GM21423 (cell line): ENCODE measurements around the gene RAD51B.
"Not testable (repeated sequence)": the region's sequence is repeated elsewhere in the genome, so short reads cannot be mapped to it uniquely, and the experiment has no call there.

Source experiments
- ATAC-seq: cut with Tn5 transposase; IDR thresholded peaks from one replicate; pipeline ENCODE4 v1.9.1; 2021; ENCODE audit warnings: mild to moderate bottlenecking, moderate library complexity; ENCODE audit not compliant: unreplicated experiment

The RAD51B gene

DNA sequence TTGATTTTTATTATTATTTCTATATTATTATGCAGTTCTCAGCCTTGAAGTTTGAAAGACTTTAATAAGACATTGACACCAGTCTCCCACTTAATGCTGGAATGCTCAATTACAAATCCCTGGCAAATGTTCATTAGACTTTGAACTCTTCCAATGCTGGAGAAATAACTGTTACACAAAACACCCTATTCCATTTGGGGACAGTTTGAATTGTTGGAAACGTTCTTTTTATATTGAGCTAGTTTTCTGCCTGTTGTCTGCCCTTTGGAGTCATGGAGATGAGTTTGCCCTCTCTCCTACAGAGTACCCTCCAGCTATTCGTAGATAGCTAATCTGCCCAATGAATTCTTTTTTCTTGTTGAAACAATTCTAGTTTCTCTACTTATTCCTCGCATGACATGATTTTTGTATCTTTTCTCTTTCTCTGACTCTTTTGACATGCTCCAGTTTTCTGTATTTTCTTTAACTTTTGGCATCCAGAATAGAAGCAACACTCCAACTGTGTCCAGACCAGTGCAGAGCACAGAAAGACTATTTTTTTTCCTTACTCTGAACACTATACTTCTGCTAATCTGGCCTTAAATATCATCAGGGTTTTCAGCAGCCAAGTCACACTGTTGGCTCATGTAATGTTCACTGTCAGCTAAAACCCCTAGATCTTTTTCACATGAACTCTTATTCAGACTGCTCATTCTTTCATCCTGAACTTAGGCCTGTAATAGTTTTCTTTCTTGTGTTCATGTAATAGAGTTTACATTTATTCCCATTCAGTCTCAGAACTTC is 379.3 kb downstream of the RAD51B start:
- ATAC-seq: no peak

- no peak for ATAC-seq
Observed at GRCh38 chr14:68199554-68200151, 380.1 kb downstream of the RAD51B start.

DNA sequence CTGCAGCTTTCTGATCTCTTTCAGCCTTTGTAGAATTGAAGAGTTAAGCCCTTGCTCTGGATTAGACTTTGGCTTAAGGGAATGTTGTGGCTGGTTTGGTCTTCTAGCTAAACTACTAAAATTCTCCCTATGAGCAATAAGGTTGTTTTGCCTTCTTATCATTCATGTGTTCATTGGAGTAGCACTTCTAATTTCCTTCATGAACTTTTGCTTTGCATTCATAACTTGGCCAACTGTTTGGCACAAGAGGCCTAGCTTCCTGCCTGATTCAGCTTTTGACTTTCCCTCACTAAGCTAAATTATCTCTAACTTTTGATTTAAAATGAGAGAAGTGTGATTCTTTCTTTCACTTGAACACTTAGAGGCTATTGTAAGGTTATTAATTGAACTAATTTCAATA is 384.3 kb downstream of the RAD51B start:
- ATAC-seq: no peak

DNA sequence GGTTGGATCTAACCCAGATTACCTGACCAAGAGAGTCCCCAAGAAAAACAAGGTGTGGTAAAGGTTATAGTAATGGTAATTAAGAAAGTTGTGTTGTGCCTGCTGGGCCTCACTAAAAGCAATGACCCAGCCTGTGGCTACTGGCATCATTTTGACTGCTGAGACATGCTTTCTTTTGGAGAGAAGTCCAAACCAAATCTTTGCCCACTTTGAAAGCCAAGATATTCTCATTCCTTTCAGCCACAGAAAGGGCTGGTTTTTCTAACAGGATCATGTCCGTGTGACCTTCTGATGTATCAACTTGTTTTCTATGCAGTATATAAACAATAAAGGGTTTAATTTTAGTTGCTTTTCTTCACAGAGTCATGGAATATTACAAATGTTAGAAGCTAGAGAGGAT is 388.6 kb downstream of the RAD51B start:
- no peak for ATAC-seq

DNA sequence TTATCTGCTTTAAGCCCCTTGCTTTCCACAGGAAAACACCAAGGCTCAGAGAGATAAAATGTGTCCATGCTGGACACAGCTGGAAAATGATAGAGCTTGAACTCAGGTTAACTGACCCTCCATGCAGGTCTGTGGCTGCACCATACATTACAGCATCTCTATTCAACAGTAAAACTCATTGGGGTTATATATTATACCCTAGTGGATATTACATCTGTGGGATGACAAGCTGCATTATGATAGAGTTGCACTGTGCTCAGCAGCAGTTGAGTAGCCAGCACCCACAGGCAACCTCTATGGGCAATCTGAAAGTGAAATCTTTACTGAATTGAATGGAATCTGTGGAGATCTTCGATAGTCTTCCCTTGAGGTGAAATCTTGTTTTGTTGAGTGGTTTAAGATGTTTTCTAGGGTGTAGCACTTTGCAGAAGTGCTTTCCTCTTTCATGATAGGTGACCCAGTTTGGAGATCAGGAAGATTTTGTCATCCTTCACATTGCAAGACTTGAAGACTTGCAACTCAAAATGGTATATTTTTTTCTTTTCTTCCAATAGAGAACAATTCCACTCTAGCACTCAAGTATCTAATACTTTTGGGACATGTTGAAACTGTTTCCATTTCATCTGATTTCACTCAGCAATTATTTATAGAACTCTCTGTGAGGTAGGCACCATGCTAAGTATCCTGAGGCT is 389.2 kb downstream of the RAD51B start:
- no peak for ATAC-seq

DNA sequence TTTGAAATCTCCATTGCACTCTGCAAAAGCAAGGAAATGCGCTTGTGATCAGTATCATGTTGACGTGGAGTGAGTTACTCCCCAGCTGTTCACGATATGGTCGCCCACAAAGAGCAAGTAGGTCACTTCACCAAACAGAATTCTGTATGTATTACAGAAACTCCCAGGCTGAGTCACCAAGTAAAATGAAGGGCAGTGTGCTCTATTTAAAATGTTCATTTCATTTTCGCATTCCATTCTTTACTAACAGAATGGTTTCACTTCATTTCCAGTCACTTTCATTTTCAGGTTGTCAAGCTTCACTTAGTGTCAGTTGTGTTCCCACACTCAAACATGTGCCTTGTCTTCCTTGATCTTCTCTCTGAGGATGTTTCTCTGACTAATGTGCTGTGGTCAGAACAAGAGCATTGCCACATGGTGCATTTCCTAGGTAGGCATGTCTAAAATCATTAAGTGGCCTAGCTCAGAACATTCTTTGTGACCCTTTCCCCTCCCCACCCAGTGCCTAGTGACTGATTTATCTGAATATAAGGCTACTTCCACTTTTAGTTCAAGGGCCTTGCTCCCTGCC is 391.2 kb downstream of the RAD51B start:
- peak; percentile 84 for ATAC-seq

DNA sequence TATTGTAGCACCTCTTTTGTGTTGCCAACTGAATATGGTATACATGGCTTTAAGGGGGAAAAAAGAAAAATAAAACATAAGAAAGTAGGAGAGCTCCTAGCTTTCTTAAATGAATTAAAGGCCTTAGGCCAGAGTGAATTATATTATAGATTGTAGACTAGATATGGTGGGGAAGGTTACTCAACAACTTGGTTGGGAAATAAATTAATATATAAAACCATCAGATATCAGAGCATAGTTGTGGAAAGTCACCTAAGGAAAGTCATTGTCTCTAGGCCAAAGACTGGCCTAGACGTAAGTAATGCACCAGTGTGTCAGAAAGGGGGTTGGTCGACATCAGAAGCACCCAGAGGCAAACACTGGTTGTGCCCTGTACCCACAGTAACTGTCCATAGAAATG is 391.8 kb downstream of the RAD51B start:
- ATAC-seq: no peak

DNA sequence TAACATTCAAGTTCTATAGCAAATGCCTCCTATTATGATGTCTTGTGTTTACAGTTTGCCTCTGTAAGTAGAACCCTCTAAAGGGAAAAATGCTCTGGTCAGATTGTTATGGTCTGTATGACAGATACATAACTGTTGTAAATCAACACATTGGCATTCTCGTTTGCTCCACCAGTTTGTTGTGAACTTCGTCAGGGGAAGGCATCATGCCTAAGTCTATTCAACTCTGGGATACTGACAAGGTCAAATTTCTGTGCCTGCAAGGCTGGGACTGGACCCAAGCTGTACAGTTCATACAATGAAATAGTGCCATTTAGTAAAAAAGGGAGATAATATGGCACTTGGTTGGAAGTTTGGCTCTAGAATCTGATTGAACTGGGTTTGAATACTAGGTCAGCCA is 392.3 kb downstream of the RAD51B start:
- no peak for ATAC-seq

- ATAC-seq: no peak
Observed at GRCh38 chr14:68212361-68212760, 392.8 kb downstream of the RAD51B start.

DNA sequence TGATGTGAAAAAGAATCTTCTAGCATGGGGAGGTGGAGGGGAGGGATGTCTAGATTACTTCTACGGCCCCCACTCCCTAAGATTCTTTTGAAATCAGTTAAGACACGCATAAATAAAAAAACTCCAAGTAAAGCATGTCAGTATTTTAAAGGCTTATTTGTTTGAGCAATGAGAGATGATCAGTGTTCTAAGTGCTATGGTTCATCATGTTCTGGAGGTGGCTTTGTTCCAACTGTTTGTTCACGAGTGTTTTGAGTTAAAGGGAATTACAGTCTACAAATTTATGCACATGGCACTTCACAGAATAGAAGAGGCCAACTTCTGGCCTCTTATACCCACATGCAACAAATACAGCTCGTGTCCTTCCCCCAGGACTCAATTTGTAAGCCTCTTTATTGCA is 394.9 kb downstream of the RAD51B start:
- ATAC-seq: no peak

DNA sequence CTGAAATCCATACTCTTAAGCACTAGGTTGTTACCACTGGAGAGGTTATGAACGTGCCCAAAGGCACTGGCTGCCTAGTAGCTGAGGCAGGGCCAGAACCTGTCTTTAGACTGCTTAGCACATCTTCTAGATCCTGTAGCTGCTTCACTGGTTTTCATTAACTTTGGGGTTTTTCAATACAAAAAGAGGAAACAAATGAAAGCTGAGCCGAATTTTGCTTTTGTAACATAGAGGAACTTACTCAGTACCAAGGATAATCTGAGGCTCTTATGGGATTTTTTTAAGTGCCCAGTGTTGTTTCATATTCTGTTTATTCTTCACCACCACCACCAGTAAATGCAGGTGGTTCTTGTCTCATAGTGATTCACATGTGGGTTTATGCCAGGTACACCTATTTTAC is 396.1 kb downstream of the RAD51B start:
- no peak for ATAC-seq

DNA sequence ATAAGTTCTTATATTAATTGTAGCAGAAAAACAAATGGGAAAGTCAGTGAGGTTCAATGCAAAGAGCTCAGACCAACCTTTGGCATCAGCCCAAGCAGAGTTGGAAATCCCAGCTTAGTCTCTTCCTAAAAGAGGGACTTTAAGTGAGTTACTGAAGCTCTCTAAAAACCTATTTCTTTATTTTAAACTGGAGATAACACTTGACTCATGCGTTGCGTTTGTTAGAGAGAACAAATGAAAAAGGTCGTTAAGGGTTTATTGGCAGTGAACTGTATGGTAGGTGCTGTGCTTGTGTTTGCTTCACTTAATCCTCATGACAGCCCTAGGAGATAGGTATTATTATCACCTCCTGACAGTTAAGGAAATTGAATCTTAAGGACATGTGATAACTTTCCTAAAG is 396.5 kb downstream of the RAD51B start:
- no peak for ATAC-seq

DNA sequence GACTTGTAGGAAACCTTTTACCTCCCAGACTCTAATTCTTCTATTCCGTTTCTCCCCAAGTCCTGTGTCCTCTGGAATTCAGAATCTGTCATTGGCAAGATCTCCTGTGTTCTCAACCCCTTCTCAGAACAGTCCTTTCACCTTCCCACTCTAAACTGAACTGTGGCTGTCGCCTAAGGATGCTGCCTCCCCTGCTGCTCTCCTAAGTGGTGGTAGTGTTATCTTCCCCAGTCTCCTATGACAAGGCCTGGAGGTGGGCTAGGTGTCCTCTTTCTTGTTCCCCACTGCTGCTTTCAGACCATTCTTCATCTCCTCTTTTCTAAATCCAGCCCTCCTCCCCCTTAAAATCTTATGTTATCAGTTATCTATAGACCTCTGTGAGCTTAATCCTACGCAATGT is 397.4 kb downstream of the RAD51B start:
- no peak for ATAC-seq

DNA sequence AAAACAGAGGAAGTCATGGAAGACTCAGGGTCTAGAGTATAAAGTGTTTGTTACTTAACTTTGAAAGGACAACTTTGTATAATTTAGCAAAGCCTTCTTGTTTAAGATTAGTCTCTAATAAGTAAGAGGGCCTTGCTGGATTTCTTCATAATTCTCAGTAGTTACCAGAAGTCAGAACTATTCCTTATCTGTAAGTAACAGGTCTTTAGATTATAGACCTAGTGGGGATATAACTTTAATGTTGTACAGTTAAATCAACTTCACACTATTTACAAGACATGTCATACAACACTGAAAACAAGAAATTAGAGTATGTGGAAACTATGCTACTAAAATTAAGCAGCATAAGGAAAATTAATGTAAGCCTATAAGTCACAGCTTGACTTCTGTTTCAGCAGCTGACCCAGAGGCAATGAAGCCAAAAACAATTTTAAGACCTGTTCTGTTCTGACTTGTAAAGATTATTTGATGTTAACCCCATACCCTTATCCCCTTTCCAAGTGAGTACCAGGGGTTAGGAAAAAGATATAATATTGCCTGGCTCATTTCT is 398.3 kb downstream of the RAD51B start:
- no peak for ATAC-seq

GRCh38 chr14:68219407-68219806 is 399.8 kb downstream of the RAD51B start:
- ATAC-seq: no peak

DNA sequence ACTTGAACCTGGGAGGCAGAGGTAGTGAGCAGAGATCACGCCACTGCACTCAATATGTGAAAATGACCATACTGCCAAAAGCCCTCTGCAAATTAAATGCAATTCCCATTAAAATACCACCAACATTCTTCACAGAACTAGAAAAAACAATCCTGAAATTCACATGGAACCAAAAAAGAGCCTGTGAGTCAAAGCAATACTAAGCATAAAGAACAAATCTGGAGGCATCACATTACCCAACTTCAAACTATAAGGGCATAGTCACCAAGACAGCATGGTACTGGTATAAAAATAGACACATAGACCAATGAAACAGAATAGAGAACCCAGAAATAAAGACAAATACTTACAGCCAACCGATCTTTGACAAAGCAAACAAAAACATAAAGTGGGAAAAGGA is 401.5 kb downstream of the RAD51B start:
- not testable (repeated sequence) for ATAC-seq

DNA sequence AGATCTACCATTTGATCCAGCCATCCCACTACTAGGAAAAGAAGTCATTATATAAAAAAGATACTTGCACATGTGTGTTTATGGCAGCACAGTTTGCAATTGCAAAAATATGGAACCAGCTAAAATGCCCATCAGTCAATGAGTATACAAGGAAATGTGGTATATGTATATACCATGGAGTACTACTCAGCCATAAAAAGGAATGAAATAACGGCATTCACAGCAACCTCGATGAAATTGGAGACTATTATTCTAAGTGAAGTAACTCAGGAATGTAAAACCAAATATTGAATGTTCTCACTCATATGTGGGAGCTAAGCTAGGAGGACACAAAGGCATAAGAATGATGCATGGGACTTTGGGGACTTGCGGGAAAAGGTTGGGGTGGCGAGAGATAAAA is 402.6 kb downstream of the RAD51B start:
- ATAC-seq: no peak

- no peak for ATAC-seq
Observed at GRCh38 chr14:68222726-68223125, 403.1 kb downstream of the RAD51B start.

- no peak for ATAC-seq
Observed at GRCh38 chr14:68223631-68224030, 404.1 kb downstream of the RAD51B start.

DNA sequence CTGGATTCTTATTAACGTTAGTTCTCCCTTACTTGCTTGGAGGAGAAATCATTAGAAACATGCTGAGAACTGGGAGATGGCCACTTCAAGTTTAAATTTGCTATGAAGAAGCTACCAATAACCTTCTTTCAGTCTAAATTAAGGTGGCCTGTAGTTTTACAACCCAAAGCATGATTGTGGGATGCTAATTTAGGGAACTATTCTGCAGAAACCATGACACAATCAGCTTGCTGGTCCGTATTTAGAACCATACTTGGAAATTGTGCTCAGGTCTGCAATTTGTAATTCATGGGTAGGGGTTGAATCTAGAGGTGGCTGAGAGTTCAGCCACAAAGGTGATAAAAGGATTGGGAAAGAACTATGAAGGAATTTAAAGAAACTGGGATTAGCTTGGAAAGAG is 405.7 kb downstream of the RAD51B start:
- ATAC-seq: no peak

DNA sequence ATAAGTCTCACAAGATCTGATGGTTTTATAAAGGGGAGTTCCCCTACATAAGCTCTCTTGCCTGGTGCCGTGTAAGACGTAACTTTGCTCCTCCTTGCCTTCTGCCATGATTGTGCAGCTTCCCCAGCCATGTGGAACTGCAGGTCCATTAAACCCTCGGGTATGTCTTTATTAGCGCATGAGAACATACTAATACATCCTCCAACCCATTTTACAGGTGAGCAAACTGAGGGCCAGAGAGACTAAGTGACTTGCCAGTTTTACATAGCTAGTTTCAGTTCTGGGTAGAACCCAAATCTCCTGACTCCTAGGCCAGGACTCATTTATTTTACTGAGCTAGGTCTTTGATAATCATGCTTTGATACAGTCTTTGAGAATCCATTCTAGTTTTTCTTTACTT is 406.9 kb downstream of the RAD51B start:
- ATAC-seq: no peak

DNA sequence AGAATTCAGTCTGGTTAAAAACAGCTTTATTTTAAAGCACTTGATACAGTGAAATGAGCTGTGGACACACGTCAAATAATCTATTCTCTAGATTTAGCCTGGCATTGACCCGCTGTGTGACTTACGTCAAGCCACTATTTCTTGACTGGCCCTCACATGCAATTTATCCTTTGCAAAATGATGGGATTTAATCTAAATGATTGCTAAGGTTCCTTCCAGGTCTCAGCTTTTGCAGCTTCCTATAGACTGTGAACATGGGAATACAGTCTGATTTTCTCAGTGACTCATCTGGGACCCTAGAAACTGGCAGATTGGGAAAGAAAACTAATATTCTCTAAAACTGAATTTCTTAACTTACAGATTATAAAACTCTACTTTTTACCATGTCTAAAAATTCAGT is 409.1 kb downstream of the RAD51B start:
- no peak for ATAC-seq
